ENCODE measurements around the gene CNGA4. TPM values are rescaled to one million over a fixed set of nuclear protein-coding genes. Genes with fewer than 3 reads are reported as not detected.

The CNGA4 gene
- total RNA-seq, 1 donor from 2014 or later = not detected

GRCh38 chr11:6196396-6196795 lies 42.5 kb upstream of the CNGA4 start:
- Mint-ChIP-seq H3K36me3 (no peaks in the 10 kb centered on the region), H3K4me1 (no peaks in the 10 kb centered on the region), H3K27me3 (ENCODE audit: insufficient read depth, low read depth) (peaks cover 4% of the 10 kb centered on the region), H3K9me3 (no peaks in the 10 kb centered on the region), H3K27ac (no peak overlapping the region), H3K4me3 (no peak overlapping the region)
- no peak for DNase-seq (ENCODE audit: low spot score)
- Histone ChIP-seq H3F3A (ENCODE audit: low read depth) (no peaks in the 10 kb centered on the region), H3K4me1 (no peaks in the 10 kb centered on the region), H3K4me3 (no peak overlapping the region), H3K79me2 (ENCODE audit: low read depth) (no peaks in the 10 kb centered on the region), H3K4me2 (no peak overlapping the region), H3K36me3 (no peaks in the 10 kb centered on the region), H3K9ac (no peak overlapping the region), H3K9me3 (ENCODE audit: low read depth) (no peaks in the 10 kb centered on the region), H3K27ac (no peak overlapping the region), H2AFZ (replicated peaks) (no peak overlapping the region), H3K27me3 (no peaks in the 10 kb centered on the region), H4K20me1 (ENCODE audit: low read depth) (no peaks in the 10 kb centered on the region)
- TF ChIP-seq CTCF (IDR thresholded peaks at IDR 0.05) (no peak), EZH2 (IDR thresholded peaks at IDR 0.05) (no peak), EZH2phosphoT487 (IDR thresholded peaks at IDR 0.05) (no peak)

GRCh38 chr11:6197466-6198200 lies 41.3 kb upstream of the CNGA4 start:
- Mint-ChIP-seq H3K9me3 (no peaks in the 10 kb centered on the region), H3K27ac (no peak overlapping the region), H3K4me3 (no peak overlapping the region), H3K4me1 (no peaks in the 10 kb centered on the region), H3K36me3 (no peaks in the 10 kb centered on the region), H3K27me3 (ENCODE audit: insufficient read depth, low read depth) (peaks cover 4% of the 10 kb centered on the region)
- Histone ChIP-seq H3K36me3 (no peaks in the 10 kb centered on the region), H3K27me3 (no peaks in the 10 kb centered on the region), H3K4me3 (no peak overlapping the region), H4K20me1 (ENCODE audit: low read depth) (no peaks in the 10 kb centered on the region), H3K9me3 (ENCODE audit: low read depth) (no peaks in the 10 kb centered on the region), H3K9ac (no peak overlapping the region), H3K4me1 (no peaks in the 10 kb centered on the region), H2AFZ (replicated peaks) (no peak overlapping the region), H3K79me2 (ENCODE audit: low read depth) (no peaks in the 10 kb centered on the region), H3F3A (ENCODE audit: low read depth) (no peaks in the 10 kb centered on the region), H3K4me2 (no peak overlapping the region), H3K27ac (no peak overlapping the region)
- TF ChIP-seq CTCF (IDR thresholded peaks at IDR 0.05) (no peak), EZH2 (IDR thresholded peaks at IDR 0.05) (no peak), EZH2phosphoT487 (IDR thresholded peaks at IDR 0.05) (no peak)
- no peak for DNase-seq (ENCODE audit: low spot score)

- peaks cover 4% of the 10 kb centered on the region for H3K27me3 Mint-ChIP-seq (ENCODE audit: insufficient read depth, low read depth)
- no peaks in the 10 kb centered on the region for H3K9me3 Mint-ChIP-seq
- H3K4me3 ChIP-seq = no peak within 1 kb of the TSS
- no peak within 1 kb of the TSS for H3K27ac ChIP-seq
- no peak within 1 kb of the TSS for H2AFZ ChIP-seq (replicated peaks)
- no peaks in the 10 kb centered on the region for H3K36me3 ChIP-seq
- no peaks in the 10 kb centered on the region for H3K36me3 Mint-ChIP-seq
- no peak for DNase-seq (ENCODE audit: low spot score)
- TF ChIP-seq CTCF (IDR thresholded peaks at IDR 0.05) = no peak
- no peak for TF ChIP-seq EZH2phosphoT487 (IDR thresholded peaks at IDR 0.05)
- no peak for TF ChIP-seq EZH2 (IDR thresholded peaks at IDR 0.05)
- H3K4me2 ChIP-seq = no peak within 1 kb of the TSS
- H4K20me1 ChIP-seq (ENCODE audit: low read depth) = no peaks in the 10 kb centered on the region
- no peak within 1 kb of the TSS for H3K4me3 Mint-ChIP-seq
- no peaks in the 10 kb centered on the region for H3K27me3 ChIP-seq
- no peaks in the 10 kb centered on the region for H3F3A ChIP-seq (ENCODE audit: low read depth)
- no peaks in the 10 kb centered on the region for H3K4me1 Mint-ChIP-seq
- H3K4me1 ChIP-seq = no peaks in the 10 kb centered on the region
- H3K9me3 ChIP-seq (ENCODE audit: low read depth) = no peaks in the 10 kb centered on the region
- no peak within 1 kb of the TSS for H3K27ac Mint-ChIP-seq
- no peaks in the 10 kb centered on the region for H3K79me2 ChIP-seq (ENCODE audit: low read depth)
- H3K9ac ChIP-seq = no peak within 1 kb of the TSS
Measured at GRCh38 chr11:6199174-6199810, 39.6 kb upstream of the CNGA4 start, which contains the start of gene OR52W1. TSS of gene OR52W1 (plus strand) at chr11:6199224. CDS start at chr11:6199224, 0 bp downstream.

All from neural progenitor cell (in vitro differentiated cells).